Measurements from ENCODE around the gene AP1M1.

Gene AP1M1

DNA sequence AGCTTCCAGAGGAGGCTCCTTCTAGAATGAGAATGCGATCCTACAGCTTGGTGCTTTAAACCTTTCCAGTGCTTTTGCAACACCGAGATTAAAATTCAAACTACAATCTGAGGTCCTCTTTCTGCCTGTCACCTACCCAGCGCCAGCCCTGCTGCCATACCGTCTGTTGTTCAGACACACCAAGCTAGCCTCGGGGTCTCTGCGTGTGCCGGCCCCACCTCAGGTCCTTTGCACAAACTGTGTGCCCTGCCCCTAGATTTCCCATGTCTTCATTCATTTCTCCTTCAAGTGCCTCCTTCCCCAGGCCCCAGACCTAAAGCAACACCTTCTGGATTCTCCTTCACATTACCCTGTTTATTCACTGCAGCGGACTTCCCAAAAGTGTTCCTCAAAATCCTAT is 43.2 kb upstream of the AP1M1 start:
- H3F3A ChIP-seq (ENCODE audit: control insufficient read depth, insufficient read depth), result peaks cover 23% of the 10 kb centered on the region
- peaks cover 3% of the 10 kb centered on the region; the same call in 1 of the 2 replicates for H3K9me3 ChIP-seq (ENCODE audit: control insufficient read depth, insufficient read depth, low read length)
- peak overlapping the region; percentile 32 for H3K4me2 ChIP-seq (ENCODE audit: low read length)
- peaks cover 52% of the 10 kb centered on the region for H3K4me1 ChIP-seq (ENCODE audit: control insufficient read depth, low read length)
- no peaks in the 10 kb centered on the region for H3K9me2 ChIP-seq (replicated peaks; ENCODE audit: control insufficient read depth, low read length)
- H3K27ac ChIP-seq (ENCODE audit: low read depth, low read length), result 0 out of 2 replicates have a peak overlapping the region, but pooled peaks have one; percentile 26
- H4K20me1 ChIP-seq (ENCODE audit: control insufficient read depth, insufficient read depth, low read depth, low read length), result peaks cover 25% of the 10 kb centered on the region
- TF ChIP-seq EZH2phosphoT487 (IDR thresholded peaks at IDR 0.05; ENCODE audit: borderline replicate concordance, low read length), result no peak
- TF ChIP-seq, protein P1, sequence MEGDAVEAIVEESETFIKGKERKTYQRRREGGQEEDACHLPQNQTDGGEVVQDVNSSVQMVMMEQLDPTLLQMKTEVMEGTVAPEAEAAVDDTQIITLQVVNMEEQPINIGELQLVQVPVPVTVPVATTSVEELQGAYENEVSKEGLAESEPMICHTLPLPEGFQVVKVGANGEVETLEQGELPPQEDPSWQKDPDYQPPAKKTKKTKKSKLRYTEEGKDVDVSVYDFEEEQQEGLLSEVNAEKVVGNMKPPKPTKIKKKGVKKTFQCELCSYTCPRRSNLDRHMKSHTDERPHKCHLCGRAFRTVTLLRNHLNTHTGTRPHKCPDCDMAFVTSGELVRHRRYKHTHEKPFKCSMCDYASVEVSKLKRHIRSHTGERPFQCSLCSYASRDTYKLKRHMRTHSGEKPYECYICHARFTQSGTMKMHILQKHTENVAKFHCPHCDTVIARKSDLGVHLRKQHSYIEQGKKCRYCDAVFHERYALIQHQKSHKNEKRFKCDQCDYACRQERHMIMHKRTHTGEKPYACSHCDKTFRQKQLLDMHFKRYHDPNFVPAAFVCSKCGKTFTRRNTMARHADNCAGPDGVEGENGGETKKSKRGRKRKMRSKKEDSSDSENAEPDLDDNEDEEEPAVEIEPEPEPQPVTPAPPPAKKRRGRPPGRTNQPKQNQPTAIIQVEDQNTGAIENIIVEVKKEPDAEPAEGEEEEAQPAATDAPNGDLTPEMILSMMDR (IDR thresholded peaks at IDR 0.05; ENCODE audit: low read depth, low read length, poor library complexity, severe bottlenecking), result no peak
- H3K4me3 ChIP-seq (ENCODE audit: low read length), result no peak overlapping the region
- H3K36me3 ChIP-seq (ENCODE audit: control insufficient read depth, low read length), result peaks cover 83% of the 10 kb centered on the region
- H3K79me2 ChIP-seq (ENCODE audit: control insufficient read depth, low read length), result peaks cover 24% of the 10 kb centered on the region
- H3K27me3 ChIP-seq (ENCODE audit: control insufficient read depth, low read length), result no peaks in the 10 kb centered on the region

DNA sequence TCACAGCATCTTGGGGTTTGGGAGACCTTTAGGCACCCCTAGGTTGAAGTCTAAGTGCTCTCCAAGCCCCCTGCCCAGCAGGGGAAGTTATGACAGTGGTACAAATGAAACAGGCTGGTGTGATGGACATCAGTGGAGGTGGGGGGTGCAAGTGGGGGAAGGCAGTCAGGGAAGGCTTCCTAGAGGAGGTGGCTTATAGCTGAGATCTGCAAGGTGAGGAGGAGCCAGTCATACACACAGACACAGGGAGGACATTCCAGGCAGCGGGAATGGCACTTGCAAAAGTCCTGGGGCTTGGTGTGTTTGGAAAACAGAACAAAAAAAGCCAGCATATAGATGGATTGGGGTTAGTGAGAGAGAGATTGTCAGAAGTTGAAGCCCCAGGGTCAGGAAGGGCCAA is 42.6 kb upstream of the AP1M1 start:
- peaks cover 18% of the 10 kb centered on the region for H3F3A ChIP-seq (ENCODE audit: control insufficient read depth, insufficient read depth)

DNA sequence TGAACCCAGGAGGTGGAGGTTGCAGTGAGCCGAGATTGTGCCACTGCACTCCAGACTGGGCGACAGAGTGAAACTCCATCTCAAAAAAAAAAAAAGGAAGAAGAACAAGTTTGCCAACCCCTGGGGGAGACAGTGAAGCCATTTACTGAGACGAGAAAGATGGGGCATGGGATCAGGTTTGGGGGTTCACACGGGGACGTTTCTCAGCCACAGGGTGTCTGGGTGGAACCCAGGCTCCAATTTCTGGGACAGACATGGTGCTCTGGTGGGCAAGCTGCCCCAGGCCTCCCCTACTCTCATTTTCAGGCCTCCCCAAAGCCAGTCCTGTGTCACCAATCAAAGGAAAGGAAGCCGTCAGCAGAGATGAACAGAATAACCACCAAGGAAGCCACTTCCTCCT is 40.8 kb upstream of the AP1M1 start:
- Histone ChIP-seq H3K27me3 (ENCODE audit: control insufficient read depth, low read length) (no peaks in the 10 kb centered on the region), H3K4me1 (ENCODE audit: control insufficient read depth, low read length) (peaks cover 40% of the 10 kb centered on the region), H3K36me3 (ENCODE audit: control insufficient read depth, low read length) (peaks cover 61% of the 10 kb centered on the region), H3K4me2 (ENCODE audit: low read length) (no peak overlapping the region), H3K27ac (ENCODE audit: low read depth, low read length) (no peak overlapping the region), H3K79me2 (ENCODE audit: control insufficient read depth, low read length) (peaks cover 6% of the 10 kb centered on the region; the same call in 1 of the 2 replicates), H3K9me3 (ENCODE audit: control insufficient read depth, insufficient read depth, low read length) (peaks cover 3% of the 10 kb centered on the region; the same call in 1 of the 2 replicates), H3K9me2 (replicated peaks; ENCODE audit: control insufficient read depth, low read length) (no peaks in the 10 kb centered on the region), H4K20me1 (ENCODE audit: control insufficient read depth, insufficient read depth, low read depth, low read length) (peaks cover 25% of the 10 kb centered on the region), H3K4me3 (ENCODE audit: low read length) (no peak overlapping the region), H3F3A (ENCODE audit: control insufficient read depth, insufficient read depth) (peaks cover 18% of the 10 kb centered on the region)
- no peak for TF ChIP-seq EZH2phosphoT487 (IDR thresholded peaks at IDR 0.05; ENCODE audit: borderline replicate concordance, low read length)
- TF ChIP-seq, protein P1 (IDR thresholded peaks at IDR 0.05; ENCODE audit: low read depth, low read length, poor library complexity, severe bottlenecking), result no peak

More for the DNA sequence above, 42.6 kb upstream of the AP1M1 start:
- Histone ChIP-seq H3K4me3 (ENCODE audit: low read length) (peak overlapping the region; percentile 5; the same call in 1 of the 2 replicates), H3K4me2 (ENCODE audit: low read length) (peak overlapping the region; percentile 32), H3K9me3 (ENCODE audit: control insufficient read depth, insufficient read depth, low read length) (peaks cover 3% of the 10 kb centered on the region; the same call in 1 of the 2 replicates), H3K9me2 (replicated peaks; ENCODE audit: control insufficient read depth, low read length) (no peaks in the 10 kb centered on the region), H3K27ac (ENCODE audit: low read depth, low read length) (peak overlapping the region; percentile 26), H4K20me1 (ENCODE audit: control insufficient read depth, insufficient read depth, low read depth, low read length) (peaks cover 25% of the 10 kb centered on the region), H3K79me2 (ENCODE audit: control insufficient read depth, low read length) (peaks cover 19% of the 10 kb centered on the region), H3K36me3 (ENCODE audit: control insufficient read depth, low read length) (peaks cover 78% of the 10 kb centered on the region), H3K4me1 (ENCODE audit: control insufficient read depth, low read length) (peaks cover 46% of the 10 kb centered on the region), H3K27me3 (ENCODE audit: control insufficient read depth, low read length) (no peaks in the 10 kb centered on the region)
- TF ChIP-seq, protein P1 (IDR thresholded peaks at IDR 0.05; ENCODE audit: low read depth, low read length, poor library complexity, severe bottlenecking), result no peak
- no peak for TF ChIP-seq EZH2phosphoT487 (IDR thresholded peaks at IDR 0.05; ENCODE audit: borderline replicate concordance, low read length)
